HEK293T (cell line): Measurements from ENCODE around the gene MFF.

Experiments
- CTCF ChIA-PET: fragments of 350-600 bp; formaldehyde crosslinking; extraction: SDS; loops from one replicate; lab custom pipeline; 2021; ENCODE audit warnings: antibody characterized with exemption, inconsistent platforms; lab: Yijun Ruan, JAX
- POLR2A ChIA-PET: fragments of 350-600 bp; formaldehyde crosslinking; extraction: SDS; loops from one replicate; lab custom pipeline; 2020; ENCODE audit warnings: antibody characterized with exemption, inconsistent platforms; lab: Yijun Ruan, JAX
- DNase-seq: peaks from one replicate; pipeline ENCODE4 v3.0.0; 2012; ENCODE audit warnings: mixed read lengths; ENCODE audit errors: extremely low spot score
- ARNT ChIP-seq: fragments of 450-650 bp; IDR thresholded peaks from 2 replicates; pipeline ENCODE4 v1.6.1; 2017; ENCODE audit warnings: mild to moderate bottlenecking
- BHLHE40 ChIP-seq: fragments of 450-650 bp; IDR thresholded peaks from 2 replicates; pipeline ENCODE4 v1.6.1; 2016; ENCODE audit warnings: mild to moderate bottlenecking, moderate library complexity, borderline replicate concordance
- CTBP1 ChIP-seq: fragments of 450-650 bp; IDR thresholded peaks from 2 replicates; pipeline ENCODE4 v1.6.1; 2016; ENCODE audit warnings: borderline replicate concordance
- ELF4 ChIP-seq: fragments of 450-650 bp; IDR thresholded peaks from 2 replicates; pipeline ENCODE4 v1.6.1; 2017; ENCODE audit warnings: antibody characterized with exemption
- FOXA1 ChIP-seq: fragments of 450-650 bp; IDR thresholded peaks from 2 replicates; pipeline ENCODE4 v1.6.1; 2016; ENCODE audit warnings: mild to moderate bottlenecking
- FOXK2 ChIP-seq: fragments of 450-650 bp; IDR thresholded peaks from 2 replicates; pipeline ENCODE4 v1.6.1; 2016; ENCODE audit warnings: mild to moderate bottlenecking
- FOXM1 ChIP-seq: fragments of 450-650 bp; IDR thresholded peaks from 2 replicates; pipeline ENCODE4 v1.6.1; 2017; ENCODE audit warnings: mild to moderate bottlenecking, borderline replicate concordance
- HDGF ChIP-seq: fragments of 450-650 bp; IDR thresholded peaks from 2 replicates; pipeline ENCODE4 v1.6.1; 2017; ENCODE audit warnings: antibody characterized with exemption, borderline replicate concordance
- L3MBTL2 ChIP-seq: fragments of 450-650 bp; conservative IDR thresholded peaks from 2 replicates; pipeline ENCODE4 v1.6.1; 2016; ENCODE audit warnings: mild to moderate bottlenecking
- LEF1 ChIP-seq: fragments of 450-650 bp; IDR thresholded peaks from 2 replicates; pipeline ENCODE4 v1.6.1; 2017; ENCODE audit warnings: mild to moderate bottlenecking, borderline replicate concordance
- NFRKB ChIP-seq: fragments of 450-650 bp; IDR thresholded peaks from 2 replicates; pipeline ENCODE4 v1.6.1; 2016; ENCODE audit warnings: mild to moderate bottlenecking, moderate library complexity
- SP1 ChIP-seq: fragments of 450-650 bp; IDR thresholded peaks from 2 replicates; pipeline ENCODE4 v1.6.1; 2017
- SUZ12 ChIP-seq: fragments of 450-650 bp; IDR thresholded peaks from 2 replicates; pipeline ENCODE4 v1.6.1; 2016; ENCODE audit warnings: mild to moderate bottlenecking
- TARDBP ChIP-seq: fragments of 450-650 bp; IDR thresholded peaks from 2 replicates; pipeline ENCODE4 v1.6.1; 2016
- ZNF384 ChIP-seq: fragments of 450-650 bp; IDR thresholded peaks from 2 replicates; pipeline ENCODE4 v1.6.1; 2016
- TF ChIP-seq, protein P1 (sequence below): fragments of 450-650 bp; IDR thresholded peaks from 2 replicates; pipeline ENCODE4 v1.6.1; 2016

MFF gene, protein sequence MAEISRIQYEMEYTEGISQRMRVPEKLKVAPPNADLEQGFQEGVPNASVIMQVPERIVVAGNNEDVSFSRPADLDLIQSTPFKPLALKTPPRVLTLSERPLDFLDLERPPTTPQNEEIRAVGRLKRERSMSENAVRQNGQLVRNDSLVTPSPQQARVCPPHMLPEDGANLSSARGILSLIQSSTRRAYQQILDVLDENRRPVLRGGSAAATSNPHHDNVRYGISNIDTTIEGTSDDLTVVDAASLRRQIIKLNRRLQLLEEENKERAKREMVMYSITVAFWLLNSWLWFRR

DNA sequence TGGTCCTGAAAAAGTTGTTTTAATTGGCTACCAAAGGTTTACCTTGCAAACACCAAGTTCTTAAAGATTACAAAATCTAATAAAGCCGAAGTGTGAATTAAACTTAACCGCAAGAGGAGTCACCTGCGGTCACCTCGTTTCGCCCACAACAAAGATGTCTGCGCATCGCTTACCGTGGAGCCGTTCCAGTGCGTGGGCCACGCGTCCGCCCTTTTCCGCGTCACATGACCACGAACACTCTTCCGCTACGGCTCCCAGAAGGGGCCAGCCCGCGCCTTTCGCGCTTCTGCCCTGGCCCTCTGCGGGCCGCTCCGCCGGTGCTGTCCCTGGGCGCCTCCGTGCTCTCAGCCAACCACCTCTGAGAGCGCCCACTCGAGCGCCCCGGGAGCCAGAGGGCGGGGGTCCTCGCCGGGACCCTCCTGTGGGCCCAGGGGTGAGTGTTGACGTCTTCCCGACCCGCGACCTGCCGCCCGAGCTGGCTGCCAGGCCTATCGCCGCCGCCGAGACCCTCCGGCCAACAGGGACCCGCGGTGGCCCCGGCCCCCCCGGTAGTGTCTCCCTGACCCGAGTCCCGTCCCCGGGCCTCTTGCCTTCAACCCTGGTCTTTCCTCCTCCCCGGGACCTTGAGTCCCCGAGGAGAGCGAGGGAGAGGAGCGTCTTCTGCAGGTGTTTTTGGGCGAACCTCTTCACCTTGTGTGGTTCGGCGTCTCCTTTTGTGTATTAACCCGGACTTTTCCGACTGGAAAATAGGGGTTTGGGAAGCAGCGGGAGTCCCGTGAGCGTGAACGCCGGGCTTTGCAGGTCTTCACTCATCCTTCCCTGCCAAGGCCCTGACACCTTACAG lies at the start of gene MFF:
Gene MFF, plus strand, starts transcription at position 257 of the 844 bp plus-strand sequence. CDS start 5,415 bp downstream, outside the sequence.
- POLR2A ChIA-PET: no interaction called here
- TF ChIP-seq TARDBP (no peak), FOXK2 (no peak), LEF1 (no peak), NFRKB (no peak), BHLHE40 (no peak), SP1 (no peak), CTBP1 (peak; percentile 11; the same call in 1 of the 2 replicates), FOXM1 (no peak), ARNT (no peak), ZNF384 (no peak), FOXA1 (no peak), ELF4 (peak; percentile 79), L3MBTL2 (peak; percentile 99), HDGF (no peak), SUZ12 (no peak)
- TF ChIP-seq, protein P1, sequence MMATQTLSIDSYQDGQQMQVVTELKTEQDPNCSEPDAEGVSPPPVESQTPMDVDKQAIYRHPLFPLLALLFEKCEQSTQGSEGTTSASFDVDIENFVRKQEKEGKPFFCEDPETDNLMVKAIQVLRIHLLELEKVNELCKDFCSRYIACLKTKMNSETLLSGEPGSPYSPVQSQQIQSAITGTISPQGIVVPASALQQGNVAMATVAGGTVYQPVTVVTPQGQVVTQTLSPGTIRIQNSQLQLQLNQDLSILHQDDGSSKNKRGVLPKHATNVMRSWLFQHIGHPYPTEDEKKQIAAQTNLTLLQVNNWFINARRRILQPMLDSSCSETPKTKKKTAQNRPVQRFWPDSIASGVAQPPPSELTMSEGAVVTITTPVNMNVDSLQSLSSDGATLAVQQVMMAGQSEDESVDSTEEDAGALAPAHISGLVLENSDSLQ: no peak
- CTCF ChIA-PET: interaction anchor here (0.6 kb wide), 1 partner anchor 1357 kb away, joined by 5 read pairs; no protein-coding TSS in a partner anchor
- DNase-seq: peak; percentile 88

DNA sequence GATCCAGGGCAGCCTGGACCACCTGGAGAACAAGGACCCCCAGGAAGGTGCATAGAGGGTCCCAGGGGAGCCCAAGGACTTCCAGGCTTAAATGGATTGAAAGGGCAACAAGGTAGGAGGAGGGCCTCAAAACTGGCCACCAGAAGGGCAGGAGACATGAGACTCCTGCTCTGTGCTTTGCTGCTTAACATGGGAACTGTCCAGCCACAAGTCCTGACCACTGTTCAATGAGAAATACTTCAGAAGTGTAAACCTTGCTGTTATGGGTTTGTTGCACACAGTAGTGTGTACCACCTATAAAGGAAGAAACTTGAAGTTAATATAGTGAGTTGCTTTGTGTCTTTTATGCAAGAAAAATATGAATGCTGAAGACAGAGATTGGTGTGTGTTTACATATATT lies 44.2 kb upstream of the MFF start:
- CTCF ChIA-PET: no interaction called here
- TF ChIP-seq, protein P1: no peak
- no peak for TF ChIP-seq FOXA1
- TF ChIP-seq LEF1: no peak
- TF ChIP-seq FOXM1: no peak
- TF ChIP-seq ZNF384: no peak
- TF ChIP-seq HDGF: no peak
- no peak for TF ChIP-seq BHLHE40
- TF ChIP-seq SUZ12: no peak
- TF ChIP-seq CTBP1: no peak
- TF ChIP-seq TARDBP: no peak
- no peak for TF ChIP-seq NFRKB
- no peak for TF ChIP-seq ARNT
- no peak for TF ChIP-seq L3MBTL2
- no peak for TF ChIP-seq SP1
- no peak for TF ChIP-seq ELF4
- no peak for TF ChIP-seq FOXK2
- POLR2A ChIA-PET: no interaction called here
- DNase-seq: no peak

DNA sequence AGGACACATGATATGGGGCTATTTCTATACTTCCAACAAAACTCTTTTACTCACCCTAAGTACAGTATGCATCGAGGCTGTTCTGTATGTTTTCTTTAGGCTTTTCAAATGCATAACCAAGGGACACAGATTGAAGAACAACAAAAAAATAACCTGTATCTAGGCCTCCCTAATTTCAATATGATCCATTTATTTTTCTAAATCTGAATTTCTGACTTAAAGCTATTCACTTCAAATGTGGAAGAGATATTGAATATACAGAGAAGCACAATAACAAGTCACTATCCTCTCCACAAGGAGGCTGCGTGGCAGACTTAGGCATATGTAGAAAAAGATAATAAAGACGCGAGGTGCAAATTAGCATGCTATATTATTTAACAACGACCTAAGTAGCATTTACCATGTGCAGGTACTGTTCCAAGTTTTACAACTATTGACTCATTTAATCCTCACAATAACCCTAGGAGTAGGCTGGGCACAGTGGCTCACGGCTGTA lies 39.3 kb upstream of the MFF start:
- ChIA-PET CTCF (no interaction called here), POLR2A (no interaction called here)
- DNase-seq: no peak
- TF ChIP-seq BHLHE40: no peak
- TF ChIP-seq FOXA1: no peak
- no peak for TF ChIP-seq TARDBP
- no peak for TF ChIP-seq FOXM1
- TF ChIP-seq FOXK2: no peak
- TF ChIP-seq ELF4: no peak
- no peak for TF ChIP-seq HDGF

DNA sequence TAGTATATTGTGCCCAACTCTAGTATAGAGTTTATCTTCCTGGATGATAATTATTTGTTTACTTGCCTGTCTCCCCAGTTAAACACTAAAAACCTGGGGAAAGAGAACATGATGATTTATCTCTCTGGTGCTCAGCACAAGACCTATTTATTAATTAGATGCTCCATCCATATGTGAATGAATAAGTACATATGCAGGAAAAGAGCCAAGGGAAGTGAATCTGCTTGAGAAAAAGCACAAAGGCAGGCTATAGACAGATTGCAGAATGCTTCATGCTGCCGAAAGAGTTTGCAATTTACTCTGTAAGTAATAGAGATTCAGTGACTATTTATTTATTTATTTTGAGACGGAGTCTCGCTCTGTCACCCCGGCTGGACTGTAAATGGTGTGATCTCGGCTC lies 37.3 kb upstream of the MFF start:
- ChIA-PET POLR2A (no interaction called here), CTCF (no interaction called here)
- no peak for DNase-seq
- TF ChIP-seq SUZ12 (no peak), BHLHE40 (no peak), ELF4 (no peak), CTBP1 (no peak), HDGF (no peak), SP1 (no peak), ZNF384 (no peak), TARDBP (no peak), ARNT (no peak), FOXK2 (no peak), L3MBTL2 (no peak), FOXA1 (no peak), FOXM1 (no peak), LEF1 (no peak), NFRKB (no peak)
- TF ChIP-seq, protein P1: no peak

DNA sequence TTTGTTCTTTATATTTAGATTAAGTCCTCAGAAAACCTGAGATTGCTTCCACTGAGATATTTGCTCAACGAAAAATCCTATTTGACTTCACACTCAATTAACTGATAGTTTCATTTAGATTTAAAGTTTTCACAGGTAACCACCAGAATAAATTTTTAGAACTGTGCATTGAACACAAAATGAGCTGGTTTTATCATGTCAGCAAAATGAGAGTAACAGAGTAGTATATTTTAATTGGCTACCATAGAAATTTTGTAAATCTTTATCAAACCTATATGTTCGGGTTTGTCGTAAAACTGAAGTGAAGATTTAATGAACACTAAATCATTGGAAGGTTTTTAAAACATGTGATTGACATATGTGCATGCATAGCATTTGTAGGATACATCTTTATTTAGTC lies 32.7 kb upstream of the MFF start:
- CTCF ChIA-PET: interaction anchor here (0.6 kb wide), 1 partner anchor 179 kb away, joined by 4 read pairs; no protein-coding TSS in a partner anchor
- TF ChIP-seq FOXM1 (no peak), FOXK2 (no peak), BHLHE40 (no peak), ARNT (no peak), SUZ12 (no peak), NFRKB (no peak), ELF4 (no peak), LEF1 (no peak), L3MBTL2 (no peak), CTBP1 (no peak), HDGF (no peak), SP1 (no peak), FOXA1 (no peak), TARDBP (no peak), ZNF384 (no peak)
- TF ChIP-seq, protein P1: no peak
- no peak for DNase-seq
- POLR2A ChIA-PET: no interaction called here
